AG04449 (cell line): ENCODE measurements around the gene ADAMTSL2.

ENCODE experiments used
- CTCF ChIA-PET: fragments of 350-600 bp; formaldehyde crosslinking; extraction: SDS; loops from one replicate; lab custom pipeline; 2021; ENCODE audit warnings: antibody characterized with exemption; lab: Yijun Ruan, JAX
- POLR2A ChIA-PET: fragments of 400-600, 350-600 bp; formaldehyde crosslinking; extraction: SDS; loops from one replicate; lab custom pipeline; 2020; ENCODE audit warnings: antibody characterized with exemption, inconsistent platforms; lab: Yijun Ruan, JAX
- DNase-seq: peaks from one replicate; pipeline ENCODE4 v3.0.0-alpha.2; 2010; ENCODE audit warnings: low read depth, low spot score
- H3K4me3 ChIP-seq: 2 replicates; pipeline ENCODE4 v1.5.1; 2011; ENCODE audit warnings: low read depth, mild to moderate bottlenecking, control low read depth, low read length
- TF ChIP-seq, protein P1 (sequence below): IDR thresholded peaks from one replicate; pipeline ENCODE4 v1.5.1; 2011; ENCODE audit warnings: mild to moderate bottlenecking, moderate library complexity, low read length, control low read depth, inconsistent platforms; ENCODE audit not compliant: insufficient read depth; ENCODE audit errors: missing control alignments

ADAMTSL2 gene

DNA sequence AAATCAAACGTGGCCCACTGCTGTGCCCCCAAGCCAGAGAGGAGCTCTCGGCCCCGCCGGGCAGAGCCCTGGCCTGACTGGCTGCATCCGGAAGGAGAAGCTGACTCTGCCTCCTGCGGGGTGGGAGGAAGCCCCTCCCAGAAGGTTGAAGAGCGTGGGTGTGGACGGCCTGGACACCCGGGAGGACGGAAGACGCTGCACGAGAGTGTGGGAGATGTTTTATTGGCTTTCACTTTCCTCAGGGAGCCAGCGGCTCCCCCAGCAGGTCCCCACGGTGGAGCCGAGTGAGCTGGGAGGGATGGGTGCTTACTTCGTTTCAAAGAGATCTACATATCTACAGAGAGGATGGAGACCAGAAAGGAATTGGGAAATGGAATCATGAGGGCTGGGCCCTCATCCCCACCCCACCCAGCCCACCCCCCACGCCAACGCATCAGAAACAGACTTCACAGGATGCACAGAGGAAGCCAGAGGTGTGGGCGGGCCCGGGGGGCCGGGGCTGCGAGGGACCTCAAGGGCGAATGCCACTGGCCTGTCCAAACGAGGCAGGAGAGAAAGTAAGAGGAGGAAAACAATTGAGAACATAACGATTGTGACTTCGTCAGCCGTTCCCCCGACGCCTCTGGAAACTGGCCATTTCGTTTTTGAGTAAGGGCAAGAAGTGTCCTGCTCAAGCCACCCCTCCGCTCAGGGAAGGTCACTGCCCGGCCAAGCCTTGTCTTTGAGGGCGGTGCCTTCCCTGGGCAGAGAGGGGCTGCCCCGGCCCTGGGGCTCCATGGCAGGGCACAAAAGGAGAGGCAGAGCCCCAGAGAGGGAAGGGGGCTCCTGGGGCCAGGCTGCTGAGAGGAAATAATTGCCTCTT, 42.6 kb downstream of the ADAMTSL2 start:
- CTCF ChIA-PET: no interaction called here
- POLR2A ChIA-PET: no interaction called here
- H3K4me3 ChIP-seq: no peak overlapping the region
- TF ChIP-seq, protein P1, sequence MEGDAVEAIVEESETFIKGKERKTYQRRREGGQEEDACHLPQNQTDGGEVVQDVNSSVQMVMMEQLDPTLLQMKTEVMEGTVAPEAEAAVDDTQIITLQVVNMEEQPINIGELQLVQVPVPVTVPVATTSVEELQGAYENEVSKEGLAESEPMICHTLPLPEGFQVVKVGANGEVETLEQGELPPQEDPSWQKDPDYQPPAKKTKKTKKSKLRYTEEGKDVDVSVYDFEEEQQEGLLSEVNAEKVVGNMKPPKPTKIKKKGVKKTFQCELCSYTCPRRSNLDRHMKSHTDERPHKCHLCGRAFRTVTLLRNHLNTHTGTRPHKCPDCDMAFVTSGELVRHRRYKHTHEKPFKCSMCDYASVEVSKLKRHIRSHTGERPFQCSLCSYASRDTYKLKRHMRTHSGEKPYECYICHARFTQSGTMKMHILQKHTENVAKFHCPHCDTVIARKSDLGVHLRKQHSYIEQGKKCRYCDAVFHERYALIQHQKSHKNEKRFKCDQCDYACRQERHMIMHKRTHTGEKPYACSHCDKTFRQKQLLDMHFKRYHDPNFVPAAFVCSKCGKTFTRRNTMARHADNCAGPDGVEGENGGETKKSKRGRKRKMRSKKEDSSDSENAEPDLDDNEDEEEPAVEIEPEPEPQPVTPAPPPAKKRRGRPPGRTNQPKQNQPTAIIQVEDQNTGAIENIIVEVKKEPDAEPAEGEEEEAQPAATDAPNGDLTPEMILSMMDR: no peak
- DNase-seq: no peak

DNA sequence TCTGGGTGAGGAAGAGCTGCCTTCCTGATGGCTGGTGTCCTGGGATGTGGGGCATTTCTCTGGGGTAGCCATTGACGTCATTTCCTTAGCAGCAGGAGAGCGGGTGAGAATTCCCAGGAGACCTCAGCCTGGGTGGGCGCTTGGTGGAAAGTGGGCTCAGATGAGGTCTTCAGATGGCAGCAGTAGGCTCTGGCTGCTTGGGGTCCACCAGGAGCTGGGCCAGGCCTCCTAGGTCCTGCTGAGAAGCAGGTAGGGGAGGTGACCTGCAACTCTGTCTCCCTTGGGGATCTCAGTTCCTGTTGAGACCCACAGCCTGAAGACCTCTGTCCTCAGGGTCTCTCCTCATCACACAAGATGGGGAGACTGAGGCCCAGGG, 43.2 kb downstream of the ADAMTSL2 start:
- H3K4me3 ChIP-seq: no peak overlapping the region
- CTCF ChIA-PET: no interaction called here
- POLR2A ChIA-PET: no interaction called here
- TF ChIP-seq, protein P1: no peak
- no peak for DNase-seq

DNA sequence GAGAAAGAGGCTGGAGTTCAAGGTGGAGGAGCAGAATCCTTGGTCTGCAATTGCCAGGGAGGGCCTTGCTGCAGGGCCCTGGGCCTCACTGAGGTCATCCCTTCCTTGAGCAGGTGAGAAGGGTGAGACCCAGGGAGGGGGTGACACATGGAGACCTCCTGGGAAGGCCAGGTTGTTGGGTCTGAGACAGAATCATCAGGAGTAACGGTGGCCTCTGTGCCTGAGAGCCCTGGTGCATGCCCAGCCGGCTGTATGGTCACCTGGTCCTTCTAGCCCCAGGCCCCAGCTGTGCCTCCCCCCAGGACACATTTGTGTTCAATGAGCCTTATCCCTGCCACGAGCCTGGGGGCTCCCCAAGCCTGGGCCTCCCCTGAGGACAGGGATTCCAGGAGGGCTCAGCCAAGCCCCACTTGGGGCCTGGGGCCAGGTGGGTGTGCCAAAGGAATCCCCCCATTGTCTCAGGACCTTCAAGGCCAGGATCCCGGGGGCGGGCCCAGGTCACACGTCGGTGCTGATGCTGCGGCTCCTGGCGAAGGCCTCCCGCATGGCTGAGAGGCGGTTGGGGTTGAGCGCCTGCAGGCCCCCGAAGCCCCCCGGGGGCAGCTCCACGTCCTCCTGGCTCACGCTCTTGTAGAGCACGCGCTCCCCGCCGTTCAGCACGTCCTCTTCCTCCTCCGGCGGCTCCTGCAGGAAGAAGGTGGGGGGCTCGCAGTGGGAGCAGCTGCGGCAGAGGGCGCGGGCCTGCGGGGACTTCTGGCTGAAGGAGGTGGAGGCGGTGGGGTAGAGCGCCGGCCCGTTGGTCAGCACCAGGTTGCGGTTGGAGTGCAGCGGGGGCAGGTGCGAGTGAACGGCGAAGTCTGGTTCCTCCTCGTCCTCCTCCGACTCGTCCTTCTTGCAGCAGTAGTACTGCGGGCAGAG, 44.3 kb downstream of the ADAMTSL2 start:
- TF ChIP-seq, protein P1: no peak
- POLR2A ChIA-PET: no interaction called here
- CTCF ChIA-PET: no interaction called here
- no peak for DNase-seq
- H3K4me3 ChIP-seq: no peak overlapping the region

DNA sequence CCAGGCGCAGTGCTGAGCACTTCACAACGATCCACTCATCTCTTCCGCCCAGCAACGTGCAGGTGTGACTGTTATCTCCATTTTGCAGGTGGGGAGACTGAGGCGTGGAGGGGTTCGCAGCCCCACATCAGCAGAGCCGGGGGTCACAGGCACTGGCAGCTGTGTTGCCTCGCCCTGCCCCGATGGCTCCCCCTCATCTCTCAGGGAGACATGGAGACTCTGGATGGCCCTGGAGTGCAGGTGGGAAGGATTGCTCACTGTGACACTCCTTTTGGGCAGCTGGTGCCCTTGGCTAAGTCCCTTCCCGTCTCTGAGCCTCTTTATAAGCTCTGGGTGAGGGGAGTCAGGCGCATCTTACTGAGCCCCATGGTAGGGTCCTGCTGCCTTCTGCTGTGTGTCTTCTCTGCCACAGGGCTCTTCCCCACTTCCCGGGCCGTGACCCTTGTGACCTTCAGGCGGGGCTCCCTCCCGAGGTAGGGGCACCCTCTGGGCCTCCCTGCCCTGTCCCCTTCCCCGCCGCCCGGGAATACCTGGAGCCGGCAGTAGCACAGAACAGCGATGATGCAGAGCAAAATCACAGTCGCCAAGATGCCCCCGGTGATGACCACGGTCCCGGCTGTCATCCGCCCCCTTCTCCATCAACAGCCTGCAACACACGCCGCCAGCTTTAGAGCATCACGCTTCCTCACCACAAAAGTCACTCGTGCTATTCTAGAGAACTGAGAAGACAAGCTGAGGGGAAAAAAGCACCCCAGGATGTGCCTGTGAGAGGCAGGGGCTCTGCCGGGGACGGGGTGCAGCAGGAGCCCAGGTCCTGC, 45.3 kb downstream of the ADAMTSL2 start:
- H3K4me3 ChIP-seq: no peak overlapping the region
- DNase-seq: no peak
- POLR2A ChIA-PET: no interaction called here
- CTCF ChIA-PET: no interaction called here
- TF ChIP-seq, protein P1: no peak

DNA sequence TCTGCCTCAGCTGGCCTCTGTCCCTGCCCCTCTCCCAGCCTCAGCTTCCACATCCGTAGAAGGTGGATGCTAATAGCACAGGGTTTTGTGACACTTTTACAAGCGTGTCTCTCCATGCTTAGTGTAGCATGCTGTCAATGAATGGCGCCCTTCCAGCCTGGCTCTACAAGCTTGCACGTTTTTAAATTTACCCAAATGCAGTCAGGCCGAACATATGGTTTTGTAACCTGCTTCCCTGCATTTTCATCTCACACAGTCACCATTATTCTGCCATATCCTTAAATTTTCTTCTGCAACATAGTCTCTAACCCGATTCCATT, 45.9 kb downstream of the ADAMTSL2 start:
- TF ChIP-seq, protein P1: no peak
- CTCF ChIA-PET: no interaction called here

More for the DNA sequence above, 45.9 kb downstream of the ADAMTSL2 start:
- no peak overlapping the region for H3K4me3 ChIP-seq
- DNase-seq: no peak
- POLR2A ChIA-PET: no interaction called here
